Cardiac fibroblast (primary cell): ENCODE data around the gene WDR13.

Experiments used
- DNase-seq, 2 donors: peaks; one replicate each; pipeline versions ENCODE4 v3.0.0 to v3.0.0-alpha.2; 2010; ENCODE audit warnings: low read depth in 2 of 2
- H3K4me3 ChIP-seq, 2 donors: replicated peaks in 1 of 2; 1 replicate in 1 of 2; 2 replicates in 1 of 2; pipeline ENCODE4 v1.5.1; 2011; ENCODE audit warnings: low read depth in 2 of 2, low read length in 2 of 2, mild to moderate bottlenecking in 2 of 2, moderate library complexity in 1 of 2
- CTCF ChIP-seq: IDR thresholded peaks from one replicate; pipeline ENCODE4 v1.5.1; 2011; ENCODE audit warnings: low read depth, mild to moderate bottlenecking, low read length, inconsistent platforms

Gene WDR13

GRCh38 chrX:48569958-48570357 lies 27.3 kb upstream of the WDR13 start:
- TF ChIP-seq CTCF: no peak
- H3K4me3 ChIP-seq: no peak overlapping the region
- peak in 1 of 2 donors; percentile 69 for DNase-seq

GRCh38 chrX:48573690-48574269 lies 23.5 kb upstream of the WDR13 start:
- peak overlapping the region; percentile 30 to 41 for H3K4me3 ChIP-seq
- no peak for TF ChIP-seq CTCF
- peak in 1 of 2 donors; percentile 62 for DNase-seq

- peak within 1 kb of the TSS; percentile 74 to 80 for H3K4me3 ChIP-seq
- peak; percentile 93 to 96 for DNase-seq
- TF ChIP-seq CTCF: peak; percentile 40
Measured at GRCh38 chrX:48574270-48575266, 22.7 kb upstream of the WDR13 start, which contains the start of gene RBM3. TSS of gene RBM3 (plus strand) at chrX:48574484. CDS start at chrX:48575181, 697 bp downstream.

- DNase-seq: no peak
- H3K4me3 ChIP-seq: peak overlapping the region; percentile 74 to 80
- no peak for TF ChIP-seq CTCF
Measured at GRCh38 chrX:48575642-48576041, 21.6 kb upstream of the WDR13 start.

- TF ChIP-seq CTCF: no peak
- peak overlapping the region; percentile 74 to 80 for H3K4me3 ChIP-seq
- DNase-seq: no peak
Measured at GRCh38 chrX:48576108-48576507, 21.2 kb upstream of the WDR13 start.

GRCh38 chrX:48578661-48579128 lies 18.6 kb upstream of the WDR13 start:
- DNase-seq: peak in 1 of 2 donors; percentile 17
- no peak for TF ChIP-seq CTCF
- H3K4me3 ChIP-seq: no peak overlapping the region
